Upper lobe of left lung (tissue), 4 donors: ENCODE measurements around the gene CARM1.

ENCODE experiments used
- EP300 ChIP-seq, 4 donors: sonication (generic); formaldehyde crosslinking; IDR thresholded peaks; one replicate each; pipeline ENCODE4 v1.5.1; 2017; ENCODE audit warnings: antibody characterized with exemption in 4 of 4, control low read depth in 2 of 4
- POLR2A ChIP-seq, 4 donors: fragments of 450-650 bp; IDR thresholded peaks; one replicate each; pipeline ENCODE4 v1.5.1; 2016 to 2017; ENCODE audit warnings: antibody characterized with exemption in 4 of 4, mild to moderate bottlenecking in 2 of 4
- POLR2AphosphoS5 ChIP-seq, 2 donors: sonication (generic); formaldehyde crosslinking; IDR thresholded peaks; one replicate each; pipeline ENCODE4 v1.5.1; 2017; ENCODE audit warnings: antibody characterized with exemption in 2 of 2
- TF ChIP-seq, protein P1 (sequence below), 6 experiments: fragments of 450-650 bp in 4 of 6; fragments of 200-600 bp in 2 of 6; sonication (generic) in 2 of 6; IDR thresholded peaks; one replicate each; pipeline ENCODE4 v1.5.1; 2016 to 2019; ENCODE audit warnings: antibody characterized with exemption in 6 of 6

DNA sequence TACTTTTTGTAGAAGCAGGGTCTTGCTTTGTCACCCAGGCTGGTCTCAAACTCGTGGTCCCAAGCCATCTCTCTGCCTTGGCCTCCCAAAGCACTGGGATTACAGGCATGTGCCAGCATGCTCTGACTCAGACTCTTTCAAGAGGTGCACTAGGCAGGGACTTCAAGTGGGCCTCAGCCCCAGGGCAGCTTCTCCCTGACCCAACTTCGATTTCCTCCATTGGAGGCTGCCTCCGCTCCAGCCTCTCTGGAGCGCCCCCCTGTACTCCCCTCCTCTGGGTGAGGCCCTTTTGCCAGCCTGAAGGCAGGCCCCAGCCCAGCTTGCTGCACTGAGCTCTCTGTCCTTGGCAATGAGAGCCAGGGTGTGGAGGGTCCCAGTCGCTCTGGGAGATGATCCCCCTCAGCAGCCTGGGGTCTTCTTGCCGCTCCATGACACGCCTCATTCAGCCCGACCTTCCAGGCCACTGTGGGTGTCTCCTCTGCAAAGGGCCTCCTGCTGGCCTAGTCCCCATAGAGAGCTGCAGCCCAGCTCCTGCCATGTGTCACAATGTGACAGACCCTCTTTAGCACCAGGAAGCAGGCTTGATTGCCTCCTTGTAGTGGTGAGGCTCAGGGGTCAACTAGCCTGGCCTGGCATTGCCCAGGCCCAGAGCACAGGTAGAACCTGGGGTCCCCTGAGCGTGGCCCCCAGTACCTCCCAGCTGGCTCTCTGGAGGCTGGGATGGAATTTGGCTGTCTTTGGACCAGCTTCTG lies 16.4 kb downstream of the CARM1 start:
- TF ChIP-seq, protein P1, sequence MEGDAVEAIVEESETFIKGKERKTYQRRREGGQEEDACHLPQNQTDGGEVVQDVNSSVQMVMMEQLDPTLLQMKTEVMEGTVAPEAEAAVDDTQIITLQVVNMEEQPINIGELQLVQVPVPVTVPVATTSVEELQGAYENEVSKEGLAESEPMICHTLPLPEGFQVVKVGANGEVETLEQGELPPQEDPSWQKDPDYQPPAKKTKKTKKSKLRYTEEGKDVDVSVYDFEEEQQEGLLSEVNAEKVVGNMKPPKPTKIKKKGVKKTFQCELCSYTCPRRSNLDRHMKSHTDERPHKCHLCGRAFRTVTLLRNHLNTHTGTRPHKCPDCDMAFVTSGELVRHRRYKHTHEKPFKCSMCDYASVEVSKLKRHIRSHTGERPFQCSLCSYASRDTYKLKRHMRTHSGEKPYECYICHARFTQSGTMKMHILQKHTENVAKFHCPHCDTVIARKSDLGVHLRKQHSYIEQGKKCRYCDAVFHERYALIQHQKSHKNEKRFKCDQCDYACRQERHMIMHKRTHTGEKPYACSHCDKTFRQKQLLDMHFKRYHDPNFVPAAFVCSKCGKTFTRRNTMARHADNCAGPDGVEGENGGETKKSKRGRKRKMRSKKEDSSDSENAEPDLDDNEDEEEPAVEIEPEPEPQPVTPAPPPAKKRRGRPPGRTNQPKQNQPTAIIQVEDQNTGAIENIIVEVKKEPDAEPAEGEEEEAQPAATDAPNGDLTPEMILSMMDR (IDR thresholded peaks at IDR 0.05): no peak
- TF ChIP-seq EP300 (IDR thresholded peaks at IDR 0.05) (no peak), POLR2AphosphoS5 (IDR thresholded peaks at IDR 0.05) (no peak), POLR2A (IDR thresholded peaks at IDR 0.05) (no peak)
